ENCODE results near the gene OR2H1.
"Not testable (repeated sequence)": the region's sequence is repeated elsewhere in the genome, so short reads cannot be mapped to it uniquely, and the experiment has no call there.

OR2H1 gene

GRCh38 chr6:29456971-29457370, at the start of gene OR2H1, which contains the start of gene OR11A1:
Gene OR2H1, plus strand, starts transcription at chr6:29457155. Its CDS starts 4,615 bp downstream, at chr6:29461770.
Gene OR11A1, minus strand, starts transcription at chr6:29457071. Its CDS starts 29,430 bp downstream, at chr6:29427641.
- CTCF ChIA-PET: interaction anchor here (0.7 kb wide), 1 partner anchor 11 kb away, joined by 3 read pairs; no protein-coding TSS in a partner anchor
- Mint-ChIP-seq H3K4me1 (no peaks in the 10 kb centered on the region), H3K27me3 (peaks cover 12% of the 10 kb centered on the region)

GRCh38 chr6:29414588-29414987, 42.4 kb upstream of the OR2H1 start, which contains the start of gene OR12D1:
Gene OR12D1, plus strand, starts transcription at chr6:29414928.
- no peak for DNase-seq
- H3K36me3 Mint-ChIP-seq: no peaks in the 10 kb centered on the region
- H3K4me3 Mint-ChIP-seq: no peak within 1 kb of the TSS
- H3K9me3 Mint-ChIP-seq: peaks cover 10% of the 10 kb centered on the region
- peaks cover 5% of the 10 kb centered on the region for H3K27me3 Mint-ChIP-seq
- H3K4me1 Mint-ChIP-seq: no peaks in the 10 kb centered on the region
- CTCF ChIA-PET: no interaction called here
- H3K27ac Mint-ChIP-seq: no peak within 1 kb of the TSS

More at GRCh38 chr6:29456971-29457370, at the start of gene OR2H1, which contains the start of gene OR11A1:
- H3K4me3 Mint-ChIP-seq: no peak within 1 kb of the TSS
- H3K9me3 Mint-ChIP-seq: no peaks in the 10 kb centered on the region
- no peak within 1 kb of the TSS for H3K27ac Mint-ChIP-seq
- no peak for DNase-seq
- H3K36me3 Mint-ChIP-seq: no peaks in the 10 kb centered on the region

GRCh38 chr6:29419516-29419915, 37.4 kb upstream of the OR2H1 start:
- no peaks in the 10 kb centered on the region for H3K27me3 Mint-ChIP-seq
- DNase-seq: no peak
- H3K36me3 Mint-ChIP-seq: no peaks in the 10 kb centered on the region

GRCh38 chr6:29424168-29424567, 32.8 kb upstream of the OR2H1 start:
- no peak overlapping the region for H3K27ac Mint-ChIP-seq
- H3K4me1 Mint-ChIP-seq: no peaks in the 10 kb centered on the region
- CTCF ChIA-PET: no interaction called here
- H3K9me3 Mint-ChIP-seq: no peaks in the 10 kb centered on the region
- H3K27me3 Mint-ChIP-seq: no peaks in the 10 kb centered on the region
- H3K4me3 Mint-ChIP-seq: no peak overlapping the region
- no peaks in the 10 kb centered on the region for H3K36me3 Mint-ChIP-seq
- no peak for DNase-seq

More at GRCh38 chr6:29419516-29419915, 37.4 kb upstream of the OR2H1 start:
- Mint-ChIP-seq H3K4me3 (no peak overlapping the region), H3K4me1 (no peaks in the 10 kb centered on the region), H3K9me3 (no peaks in the 10 kb centered on the region), H3K27ac (no peak overlapping the region)
- CTCF ChIA-PET: no interaction called here

GRCh38 chr6:29424575-29424974, 32.4 kb upstream of the OR2H1 start:
- no peak for DNase-seq
- no peaks in the 10 kb centered on the region for H3K9me3 Mint-ChIP-seq
- H3K27me3 Mint-ChIP-seq: no peaks in the 10 kb centered on the region
- no peaks in the 10 kb centered on the region for H3K4me1 Mint-ChIP-seq
- no peak overlapping the region for H3K4me3 Mint-ChIP-seq
- H3K36me3 Mint-ChIP-seq: no peaks in the 10 kb centered on the region
- no peak overlapping the region for H3K27ac Mint-ChIP-seq
- CTCF ChIA-PET: no interaction called here

- Mint-ChIP-seq H3K27ac (no peak overlapping the region), H3K27me3 (no peaks in the 10 kb centered on the region), H3K4me1 (no peaks in the 10 kb centered on the region), H3K9me3 (no peaks in the 10 kb centered on the region), H3K4me3 (no peak overlapping the region), H3K36me3 (no peaks in the 10 kb centered on the region)
- CTCF ChIA-PET: no interaction called here
- DNase-seq: no peak
Observed at GRCh38 chr6:29425075-29425474, 31.9 kb upstream of the OR2H1 start.

- H3K4me3 Mint-ChIP-seq: no peak overlapping the region
- H3K36me3 Mint-ChIP-seq: no peaks in the 10 kb centered on the region
- no peaks in the 10 kb centered on the region for H3K9me3 Mint-ChIP-seq
- no peak for DNase-seq
- CTCF ChIA-PET: no interaction called here
- no peaks in the 10 kb centered on the region for H3K4me1 Mint-ChIP-seq
- H3K27me3 Mint-ChIP-seq: no peaks in the 10 kb centered on the region
- H3K27ac Mint-ChIP-seq: no peak overlapping the region
Observed at GRCh38 chr6:29426654-29427053, 30.3 kb upstream of the OR2H1 start.

GRCh38 chr6:29436730-29437129, 20.2 kb upstream of the OR2H1 start:
- H3K36me3 Mint-ChIP-seq, DNase-seq, H3K4me3 Mint-ChIP-seq, H3K27ac Mint-ChIP-seq, H3K4me1 Mint-ChIP-seq, H3K9me3 Mint-ChIP-seq, CTCF ChIA-PET: not testable (repeated sequence)
- peaks cover 21% of the 10 kb centered on the region for H3K27me3 Mint-ChIP-seq

GRCh38 chr6:29439006-29439405, 17.9 kb upstream of the OR2H1 start, which contains the start of gene OR10C1:
Gene OR10C1, plus strand, starts transcription at chr6:29439306. Its CDS starts 710 bp downstream, at chr6:29440016.
- no peaks in the 10 kb centered on the region for H3K36me3 Mint-ChIP-seq
- CTCF ChIA-PET: no interaction called here
- H3K27ac Mint-ChIP-seq: no peak within 1 kb of the TSS
- no peaks in the 10 kb centered on the region for H3K9me3 Mint-ChIP-seq
- H3K27me3 Mint-ChIP-seq: peaks cover 13% of the 10 kb centered on the region
- no peak within 1 kb of the TSS for H3K4me3 Mint-ChIP-seq
- H3K4me1 Mint-ChIP-seq: no peaks in the 10 kb centered on the region
- DNase-seq: no peak

- H3K4me1 Mint-ChIP-seq: no peaks in the 10 kb centered on the region
Observed at GRCh38 chr6:29442719-29443118, 14.2 kb upstream of the OR2H1 start.

GRCh38 chr6:29444031-29444430, 12.9 kb upstream of the OR2H1 start:
- CTCF ChIA-PET, H3K4me1 Mint-ChIP-seq, H3K27ac Mint-ChIP-seq, H3K9me3 Mint-ChIP-seq, DNase-seq, H3K36me3 Mint-ChIP-seq, H3K4me3 Mint-ChIP-seq: not testable (repeated sequence)
- H3K27me3 Mint-ChIP-seq: peaks cover 30% of the 10 kb centered on the region

More at GRCh38 chr6:29442719-29443118, 14.2 kb upstream of the OR2H1 start:
- Mint-ChIP-seq H3K36me3 (no peaks in the 10 kb centered on the region), H3K27me3 (peaks cover 30% of the 10 kb centered on the region), H3K9me3 (no peaks in the 10 kb centered on the region), H3K27ac (no peak overlapping the region), H3K4me3 (no peak overlapping the region)
- CTCF ChIA-PET: no interaction called here
- no peak for DNase-seq

GRCh38 chr6:29447670-29448069, 9.3 kb upstream of the OR2H1 start:
- no peak for DNase-seq
- CTCF ChIA-PET: no interaction called here
- H3K4me3 Mint-ChIP-seq: no peak overlapping the region
- peaks cover 16% of the 10 kb centered on the region for H3K27me3 Mint-ChIP-seq
- peaks cover 1% of the 10 kb centered on the region for H3K9me3 Mint-ChIP-seq
- H3K27ac Mint-ChIP-seq: no peak overlapping the region
- no peaks in the 10 kb centered on the region for H3K36me3 Mint-ChIP-seq
- H3K4me1 Mint-ChIP-seq: no peaks in the 10 kb centered on the region

GRCh38 chr6:29451471-29452193, 5.3 kb upstream of the OR2H1 start:
- no peaks in the 10 kb centered on the region for H3K36me3 Mint-ChIP-seq
- no peak overlapping the region for H3K4me3 Mint-ChIP-seq
- no peaks in the 10 kb centered on the region for H3K27me3 Mint-ChIP-seq
- H3K9me3 Mint-ChIP-seq: peaks cover 1% of the 10 kb centered on the region
- DNase-seq: no peak
- CTCF ChIA-PET: no interaction called here
- no peaks in the 10 kb centered on the region for H3K4me1 Mint-ChIP-seq
- no peak overlapping the region for H3K27ac Mint-ChIP-seq

GRCh38 chr6:29461021-29461814, 4.3 kb downstream of the OR2H1 start:
- Mint-ChIP-seq H3K4me3 (no peak overlapping the region), H3K27ac (no peak overlapping the region), H3K9me3 (no peaks in the 10 kb centered on the region), H3K36me3 (no peaks in the 10 kb centered on the region), H3K4me1 (no peaks in the 10 kb centered on the region), H3K27me3 (peaks cover 19% of the 10 kb centered on the region)
- no peak for DNase-seq
- CTCF ChIA-PET: no interaction called here

GRCh38 chr6:29462022-29462421, 5.1 kb downstream of the OR2H1 start:
- H3K36me3 Mint-ChIP-seq: no peaks in the 10 kb centered on the region
- no peaks in the 10 kb centered on the region for H3K4me1 Mint-ChIP-seq
- CTCF ChIA-PET: no interaction called here
- no peak for DNase-seq
- H3K9me3 Mint-ChIP-seq: no peaks in the 10 kb centered on the region
- H3K27me3 Mint-ChIP-seq: peaks cover 19% of the 10 kb centered on the region
- no peak overlapping the region for H3K4me3 Mint-ChIP-seq
- no peak overlapping the region for H3K27ac Mint-ChIP-seq

All from activated naive CD4-positive, alpha-beta T cell treated with anti-CD3 and anti-CD28 coated beads, Interleukin-2, amount 10 ng/mL, durations not matched to agents 7 days and 5 days (primary cell).